Brain microvascular endothelial cell (primary cell): ENCODE measurements around the gene PLEKHA6.

Experiments
- DNase-seq: peaks from one replicate; pipeline ENCODE4 v3.0.0-alpha.2; 2020
- H3K27ac ChIP-seq: fragments of 250-450 bp; sonication (Bioruptor Pico); 2 replicates; pipeline ENCODE4 v1.5.1; 2020; ENCODE audit warnings: mild to moderate bottlenecking, moderate library complexity
- H3K27me3 ChIP-seq: fragments of 250-450 bp; sonication (Bioruptor Pico); replicated peaks from 2 replicates; pipeline ENCODE4 v1.5.1; 2020; ENCODE audit warnings: mild to moderate bottlenecking
- H3K36me3 ChIP-seq: fragments of 250-450 bp; sonication (Bioruptor Pico); replicated peaks from 2 replicates; pipeline ENCODE4 v1.5.1; 2020; ENCODE audit warnings: mild to moderate bottlenecking
- H3K4me3 ChIP-seq: 2 replicates; pipeline ENCODE4 v1.5.1; 2011; ENCODE audit warnings: low read depth, mild to moderate bottlenecking, control low read depth, low read length, moderate library complexity
- in situ Hi-C: cut with HindIII; loops from 2 replicates; pipeline ENCODE4 v1.10.0; 2017; ENCODE audit warnings: low sequenced_read_pairs, low pct_ligation_motif_present
- TF ChIP-seq, protein P1 (sequence below): IDR thresholded peaks from 2 replicates; pipeline ENCODE4 v1.5.1; 2011; ENCODE audit warnings: low read depth, mild to moderate bottlenecking, moderate library complexity, low read length, control low read depth, inconsistent platforms; ENCODE audit errors: missing control alignments

The PLEKHA6 gene

DNA sequence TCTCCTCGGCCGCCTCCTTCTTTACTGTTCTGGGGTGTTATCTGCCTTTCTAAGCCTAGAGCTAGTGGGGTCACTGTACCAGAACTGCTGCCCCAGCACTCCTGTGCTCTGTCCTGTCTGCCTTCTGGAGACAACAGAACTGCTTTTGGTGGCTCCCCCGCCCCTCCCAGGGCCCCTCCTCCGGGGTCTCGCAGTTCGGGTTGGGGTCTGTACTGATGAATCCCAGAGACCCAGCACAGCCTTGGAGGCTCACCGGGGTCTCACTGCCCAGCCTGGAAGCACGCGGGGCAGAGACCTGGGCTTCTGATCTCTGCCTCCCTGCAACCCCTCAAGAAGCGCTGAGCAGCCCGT, 3.2 kb upstream of the PLEKHA6 start:
- TF ChIP-seq, protein P1, sequence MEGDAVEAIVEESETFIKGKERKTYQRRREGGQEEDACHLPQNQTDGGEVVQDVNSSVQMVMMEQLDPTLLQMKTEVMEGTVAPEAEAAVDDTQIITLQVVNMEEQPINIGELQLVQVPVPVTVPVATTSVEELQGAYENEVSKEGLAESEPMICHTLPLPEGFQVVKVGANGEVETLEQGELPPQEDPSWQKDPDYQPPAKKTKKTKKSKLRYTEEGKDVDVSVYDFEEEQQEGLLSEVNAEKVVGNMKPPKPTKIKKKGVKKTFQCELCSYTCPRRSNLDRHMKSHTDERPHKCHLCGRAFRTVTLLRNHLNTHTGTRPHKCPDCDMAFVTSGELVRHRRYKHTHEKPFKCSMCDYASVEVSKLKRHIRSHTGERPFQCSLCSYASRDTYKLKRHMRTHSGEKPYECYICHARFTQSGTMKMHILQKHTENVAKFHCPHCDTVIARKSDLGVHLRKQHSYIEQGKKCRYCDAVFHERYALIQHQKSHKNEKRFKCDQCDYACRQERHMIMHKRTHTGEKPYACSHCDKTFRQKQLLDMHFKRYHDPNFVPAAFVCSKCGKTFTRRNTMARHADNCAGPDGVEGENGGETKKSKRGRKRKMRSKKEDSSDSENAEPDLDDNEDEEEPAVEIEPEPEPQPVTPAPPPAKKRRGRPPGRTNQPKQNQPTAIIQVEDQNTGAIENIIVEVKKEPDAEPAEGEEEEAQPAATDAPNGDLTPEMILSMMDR, result no peak
- Histone ChIP-seq H3K27ac (no peak overlapping the region), H3K27me3 (peaks cover 13% of the 10 kb centered on the region), H3K4me3 (peak overlapping the region; percentile 50), H3K36me3 (no peaks in the 10 kb centered on the region)
- in situ Hi-C loops, result loop anchor here (25.0 kb wide), 1 partner anchor 201 kb away; the partner anchor contains the start of genes ETNK2 and REN
- DNase-seq, result no peak

- Histone ChIP-seq H3K27ac (no peak overlapping the region), H3K36me3 (no peaks in the 10 kb centered on the region), H3K4me3 (no peak overlapping the region), H3K27me3 (peaks cover 13% of the 10 kb centered on the region)
- in situ Hi-C loops, result loop anchor here (25.0 kb wide), 1 partner anchor 199 kb away; the partner anchor contains the start of genes ETNK2 and REN
- TF ChIP-seq, protein P1, result no peak
- DNase-seq, result no peak
Measured at GRCh38 chr1:204361781-204362180, 2.1 kb upstream of the PLEKHA6 start.

- TF ChIP-seq, protein P1, result no peak
- Histone ChIP-seq H3K27ac (no peak overlapping the region), H3K4me3 (no peak overlapping the region), H3K36me3 (no peaks in the 10 kb centered on the region), H3K27me3 (peaks cover 13% of the 10 kb centered on the region)
- in situ Hi-C loops, result loop anchor here (25.0 kb wide), 1 partner anchor 199 kb away; the partner anchor contains the start of genes ETNK2 and REN
- no peak for DNase-seq
Measured at GRCh38 chr1:204361341-204361771, 1.6 kb upstream of the PLEKHA6 start.

DNA sequence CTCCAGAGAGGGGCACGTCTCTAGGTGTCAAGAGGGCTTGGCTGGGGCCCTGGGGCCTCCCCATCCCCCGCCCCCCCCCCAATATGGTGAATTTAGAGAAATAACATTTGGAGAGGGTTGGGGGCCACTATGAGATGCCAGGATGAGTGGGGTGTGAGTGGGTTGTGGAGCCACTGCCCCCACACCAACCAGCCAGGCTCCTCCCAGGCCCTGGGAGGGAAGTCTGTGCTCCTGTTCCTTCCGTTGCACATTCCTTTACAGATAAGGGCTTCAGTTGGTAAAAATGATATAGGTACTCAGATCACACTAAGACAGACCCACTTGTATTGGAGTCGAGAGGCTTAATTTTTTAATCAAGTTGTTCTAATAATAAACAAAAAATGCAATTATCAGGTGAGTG, 585 bp upstream of the PLEKHA6 start:
- DNase-seq, result no peak
- in situ Hi-C loops, result loop anchor here (25.0 kb wide), 1 partner anchor 198 kb away; the partner anchor contains the start of genes ETNK2 and REN
- Histone ChIP-seq H3K27ac (no peak overlapping the region), H3K36me3 (no peaks in the 10 kb centered on the region), H3K27me3 (peaks cover 13% of the 10 kb centered on the region), H3K4me3 (no peak overlapping the region)
- TF ChIP-seq, protein P1, result no peak

- H3K36me3 ChIP-seq, result no peaks in the 10 kb centered on the region
- in situ Hi-C loops, result loop anchor here (25.0 kb wide), 1 partner anchor 197 kb away; the partner anchor contains the start of genes ETNK2 and REN
- TF ChIP-seq, protein P1, result no peak
- H3K27ac ChIP-seq, result no peak overlapping the region
- H3K27me3 ChIP-seq, result peaks cover 13% of the 10 kb centered on the region
- no peak for DNase-seq
- H3K4me3 ChIP-seq, result no peak overlapping the region
Measured at GRCh38 chr1:204359131-204359473, 627 bp downstream of the PLEKHA6 start.

- H3K36me3 ChIP-seq, result no peaks in the 10 kb centered on the region
- TF ChIP-seq, protein P1, result no peak
- DNase-seq, result no peak
- in situ Hi-C loops, result loop anchor here (25.0 kb wide), 1 partner anchor 196 kb away; the partner anchor contains the start of genes ETNK2 and REN
- H3K27ac ChIP-seq, result no peak overlapping the region
- no peak overlapping the region for H3K4me3 ChIP-seq
- H3K27me3 ChIP-seq, result peaks cover 13% of the 10 kb centered on the region
Measured at GRCh38 chr1:204358605-204359004, 1.1 kb downstream of the PLEKHA6 start.
